SK-N-MC (cell line): ENCODE measurements around the gene NLGN2.

ENCODE experiments used
- DNase-seq: peaks from one replicate; pipeline ENCODE4 v3.0.0-alpha.2; 2011; ENCODE audit warnings: low read depth, low spot score
- H3K27ac ChIP-seq: fragments of 200-600 bp; sonication (generic); 2 replicates; pipeline ENCODE4 v1.5.1; 2016; ENCODE audit warnings: mixed run types
- H3K36me3 ChIP-seq: fragments of 200-600 bp; sonication (generic); 2 replicates; pipeline ENCODE4 v1.6.1; 2017; ENCODE audit warnings: antibody characterized with exemption, low read length, mixed read lengths; ENCODE audit not compliant: insufficient read depth
- H3K4me3 ChIP-seq: fragments of 200-600 bp; sonication (generic); 2 replicates; pipeline ENCODE4 v1.5.1; 2016
- H3K9ac ChIP-seq: fragments of 200-600 bp; sonication (generic); 2 replicates; pipeline ENCODE4 v1.8.0; 2017; ENCODE audit warnings: mixed run types, mixed read lengths; ENCODE audit not compliant: insufficient read length
- H3K9me3 ChIP-seq: fragments of 200-600 bp; sonication (generic); 2 replicates; pipeline ENCODE4 v1.6.1; 2017; ENCODE audit warnings: low read depth, mild to moderate bottlenecking, antibody characterized with exemption, low read length, moderate library complexity, mixed read lengths
- EZH2 ChIP-seq: fragments of 200-600 bp; sonication (generic); IDR thresholded peaks from one replicate; pipeline ENCODE4 v1.6.1; 2017; ENCODE audit warnings: antibody characterized with exemption
- FOXP2 ChIP-seq: optimal IDR thresholded peaks from 2 replicates; pipeline ENCODE3; 2011; ENCODE audit warnings: mild to moderate bottlenecking, moderate library complexity; ENCODE audit not compliant: insufficient read depth; ENCODE audit errors: extremely low read length, control extremely low read depth
- POLR2AphosphoS5 ChIP-seq: IDR thresholded peaks from 2 replicates; pipeline ENCODE4 v1.6.1; 2012; ENCODE audit warnings: mild to moderate bottlenecking, low read depth, low read length, borderline replicate concordance

NLGN2 gene

GRCh38 chr17:7408252-7408727 lies 645 bp downstream of the NLGN2 start:
- Histone ChIP-seq H3K9ac (no peak overlapping the region), H3K27ac (no peak overlapping the region), H3K36me3 (0 out of 2 replicates have a peak, but pooled peaks cover 5% of the 10 kb centered on the region), H3K4me3 (no peak overlapping the region), H3K9me3 (no peaks in the 10 kb centered on the region)
- TF ChIP-seq POLR2AphosphoS5: no peak
- no peak for TF ChIP-seq FOXP2
- TF ChIP-seq EZH2: no peak
- no peak for DNase-seq

- Histone ChIP-seq H3K4me3 (no peak overlapping the region), H3K36me3 (0 out of 2 replicates have a peak, but pooled peaks cover 5% of the 10 kb centered on the region), H3K27ac (no peak overlapping the region), H3K9ac (no peak overlapping the region), H3K9me3 (no peaks in the 10 kb centered on the region)
- TF ChIP-seq POLR2AphosphoS5 (no peak), FOXP2 (no peak), EZH2 (no peak)
- no peak for DNase-seq
These were observed 1.2 kb downstream of the NLGN2 start for GRCh38 chr17:7408863-7409262.

GRCh38 chr17:7409716-7410115 lies 2.1 kb downstream of the NLGN2 start:
- H3K4me3 ChIP-seq: no peak overlapping the region
- H3K36me3 ChIP-seq: 0 out of 2 replicates have a peak, but pooled peaks cover 5% of the 10 kb centered on the region
- no peak overlapping the region for H3K9ac ChIP-seq
- H3K27ac ChIP-seq: no peak overlapping the region
- H3K9me3 ChIP-seq: no peaks in the 10 kb centered on the region
- no peak for DNase-seq
- TF ChIP-seq EZH2 (no peak), FOXP2 (no peak), POLR2AphosphoS5 (no peak)

- DNase-seq: no peak
- no peaks in the 10 kb centered on the region for H3K9me3 ChIP-seq
These were observed 3.2 kb downstream of the NLGN2 start for GRCh38 chr17:7410634-7411426.

GRCh38 chr17:7411427-7411750 lies 3.7 kb downstream of the NLGN2 start:
- no peak for TF ChIP-seq FOXP2
- TF ChIP-seq EZH2: no peak
- no peak for TF ChIP-seq POLR2AphosphoS5

More at GRCh38 chr17:7410634-7411426, 3.2 kb downstream of the NLGN2 start:
- Histone ChIP-seq H3K27ac (no peak overlapping the region), H3K4me3 (no peak overlapping the region), H3K9ac (no peak overlapping the region), H3K36me3 (peaks cover 5% of the 10 kb centered on the region; the same call in 1 of the 2 replicates)
- no peak for TF ChIP-seq EZH2
- TF ChIP-seq POLR2AphosphoS5: no peak
- no peak for TF ChIP-seq FOXP2

GRCh38 chr17:7413346-7413985 lies 5.8 kb downstream of the NLGN2 start:
- no peak overlapping the region for H3K9ac ChIP-seq
- no peak overlapping the region for H3K27ac ChIP-seq
- H3K4me3 ChIP-seq: no peak overlapping the region
- TF ChIP-seq EZH2: no peak
- TF ChIP-seq FOXP2: no peak
- no peak for TF ChIP-seq POLR2AphosphoS5
- no peak for DNase-seq
- H3K9me3 ChIP-seq: no peaks in the 10 kb centered on the region
- peaks cover 5% of the 10 kb centered on the region; the same call in 1 of the 2 replicates for H3K36me3 ChIP-seq

More at GRCh38 chr17:7411427-7411750, 3.7 kb downstream of the NLGN2 start:
- peaks cover 5% of the 10 kb centered on the region; the same call in 1 of the 2 replicates for H3K36me3 ChIP-seq
- H3K9me3 ChIP-seq: no peaks in the 10 kb centered on the region
- DNase-seq: no peak
- H3K9ac ChIP-seq: no peak overlapping the region
- no peak overlapping the region for H3K27ac ChIP-seq
- H3K4me3 ChIP-seq: no peak overlapping the region

GRCh38 chr17:7414837-7415236 lies 7.2 kb downstream of the NLGN2 start:
- Histone ChIP-seq H3K9ac (no peak overlapping the region), H3K4me3 (no peak overlapping the region), H3K27ac (no peak overlapping the region), H3K9me3 (no peaks in the 10 kb centered on the region), H3K36me3 (no peaks in the 10 kb centered on the region; the same call in 1 of the 2 replicates)
- DNase-seq: no peak
- TF ChIP-seq POLR2AphosphoS5 (no peak), EZH2 (no peak), FOXP2 (no peak)

GRCh38 chr17:7415784-7416183 lies 8.1 kb downstream of the NLGN2 start:
- TF ChIP-seq FOXP2 (no peak), EZH2 (no peak), POLR2AphosphoS5 (no peak)
- no peak overlapping the region for H3K9ac ChIP-seq
- no peaks in the 10 kb centered on the region for H3K9me3 ChIP-seq
- no peaks in the 10 kb centered on the region; the same call in 1 of the 2 replicates for H3K36me3 ChIP-seq
- H3K4me3 ChIP-seq: no peak overlapping the region
- DNase-seq: no peak
- no peak overlapping the region for H3K27ac ChIP-seq
